Liver (tissue), 9 donors: Measurements from ENCODE around the gene PDZD2. TPM values are rescaled to one million over a fixed set of nuclear protein-coding genes. Genes with fewer than 3 reads are reported as not detected.

Source experiments
- DNase-seq: peaks from one replicate; pipeline ENCODE4 v3.0.0-alpha.2; 2017; ENCODE audit warnings: low spot score
- H3K27ac ChIP-seq, 2 donors: one replicate each; pipeline ENCODE4 v1.7.0; 2013; ENCODE audit warnings: inconsistent platforms in 2 of 2, low read length in 2 of 2, control low read depth in 1 of 2, low read depth in 1 of 2, mild to moderate bottlenecking in 1 of 2
- H3K27me3 ChIP-seq, 4 donors: one replicate each; pipeline versions ENCODE4 v1.6.1 to v1.7.0; 2013; ENCODE audit warnings: low read length in 3 of 4, inconsistent platforms in 1 of 4, mild to moderate bottlenecking in 1 of 4, moderate library complexity in 1 of 4; ENCODE audit not compliant: control insufficient read depth in 4 of 4, insufficient read depth in 4 of 4
- H3K36me3 ChIP-seq, 4 donors: one replicate each; pipeline versions ENCODE4 v1.6.1 to v1.7.0; 2013; ENCODE audit warnings: low read length in 3 of 4, mild to moderate bottlenecking in 3 of 4, low read depth in 1 of 4, moderate library complexity in 1 of 4; ENCODE audit not compliant: control insufficient read depth in 4 of 4, insufficient read depth in 3 of 4
- H3K4me1 ChIP-seq, 4 donors: one replicate each; pipeline versions ENCODE4 v1.6.1 to v1.7.0; 2013; ENCODE audit warnings: low read length in 3 of 4, mild to moderate bottlenecking in 3 of 4, moderate library complexity in 1 of 4; ENCODE audit not compliant: control insufficient read depth in 4 of 4, insufficient read depth in 4 of 4
- H3K4me3 ChIP-seq, 3 donors: one replicate each; pipeline versions ENCODE4 v1.6.1 to v1.7.0; 2013; ENCODE audit warnings: low read length in 3 of 3, control low read depth in 1 of 3, low read depth in 1 of 3, mild to moderate bottlenecking in 1 of 3
- H3K9ac ChIP-seq, 2 donors: one replicate each; pipeline ENCODE4 v1.7.0; 2013; ENCODE audit warnings: low read length in 2 of 2, mild to moderate bottlenecking in 2 of 2, moderate library complexity in 2 of 2, control low read depth in 1 of 2, low read depth in 1 of 2
- H3K9me3 ChIP-seq, 4 donors: one replicate each; pipeline versions ENCODE4 v1.6.1 to v1.7.0; 2013; ENCODE audit warnings: low read length in 3 of 4; ENCODE audit not compliant: control insufficient read depth in 4 of 4
- ATF3 ChIP-seq: IDR thresholded peaks from 2 replicates; pipeline ENCODE4 v1.6.1; 2016; ENCODE audit warnings: antibody characterized with exemption
- CTCF ChIP-seq: fragments of 150-350 bp; IDR thresholded peaks from 2 replicates; pipeline ENCODE4 v1.5.1; 2017; ENCODE audit warnings: improper control_type of control experiment, low read depth, low read length; ENCODE audit not compliant: missing input control
- EGR1 ChIP-seq, 2 donors: IDR thresholded peaks; 2 replicates each; pipeline ENCODE4 v1.6.1; 2016 to 2018; ENCODE audit warnings: antibody characterized with exemption in 2 of 2, low read depth in 2 of 2
- FOXA1 ChIP-seq: IDR thresholded peaks from 2 replicates; pipeline ENCODE4 v1.6.1; 2016; ENCODE audit warnings: antibody characterized with exemption
- FOXA2 ChIP-seq: IDR thresholded peaks from 2 replicates; pipeline ENCODE4 v1.6.1; 2016; ENCODE audit warnings: antibody characterized with exemption
- GABPA ChIP-seq, 2 donors: IDR thresholded peaks in 1 of 2; conservative IDR thresholded peaks in 1 of 2; 2 replicates each; pipeline ENCODE4 v1.6.1; 2016; ENCODE audit warnings: antibody characterized with exemption in 2 of 2, mild to moderate bottlenecking in 1 of 2, moderate library complexity in 1 of 2
- HNF4A ChIP-seq, 2 donors: conservative IDR thresholded peaks; 2 replicates each; pipeline ENCODE4 v1.6.1; 2016; ENCODE audit warnings: antibody characterized with exemption in 2 of 2, mild to moderate bottlenecking in 2 of 2
- HNF4G ChIP-seq: IDR thresholded peaks from 2 replicates; pipeline ENCODE4 v1.6.1; 2016; ENCODE audit warnings: antibody characterized with exemption
- JUND ChIP-seq, 2 donors: IDR thresholded peaks; 2 replicates each; pipeline ENCODE4 v1.6.1; 2016; ENCODE audit warnings: antibody characterized with exemption in 2 of 2
- MAX ChIP-seq: IDR thresholded peaks from 2 replicates; pipeline ENCODE4 v1.6.1; 2016; ENCODE audit warnings: antibody characterized with exemption
- NR2F2 ChIP-seq: IDR thresholded peaks from 2 replicates; pipeline ENCODE4 v1.6.1; 2016; ENCODE audit warnings: antibody characterized with exemption
- RAD21 ChIP-seq, 2 donors: IDR thresholded peaks; 2 replicates each; pipeline ENCODE4 v1.6.1; 2016; ENCODE audit warnings: antibody characterized with exemption in 2 of 2, mild to moderate bottlenecking in 2 of 2
- REST ChIP-seq: IDR thresholded peaks from 2 replicates; pipeline ENCODE4 v1.6.1; 2016; ENCODE audit warnings: antibody characterized with exemption, mild to moderate bottlenecking
- RXRA ChIP-seq, 2 donors: IDR thresholded peaks; 2 replicates each; pipeline ENCODE4 v1.6.1; 2017 to 2018; ENCODE audit warnings: antibody characterized with exemption in 2 of 2, mild to moderate bottlenecking in 1 of 2
- SP1 ChIP-seq: IDR thresholded peaks from 2 replicates; pipeline ENCODE4 v1.6.1; 2018; ENCODE audit warnings: antibody characterized with exemption, mild to moderate bottlenecking
- TAF1 ChIP-seq: conservative IDR thresholded peaks from 2 replicates; pipeline ENCODE4 v1.6.1; 2016; ENCODE audit warnings: antibody characterized with exemption, mild to moderate bottlenecking
- YY1 ChIP-seq: IDR thresholded peaks from 2 replicates; pipeline ENCODE4 v1.6.1; 2016; ENCODE audit warnings: antibody characterized with exemption, mild to moderate bottlenecking
- ZBTB33 ChIP-seq: IDR thresholded peaks from 2 replicates; pipeline ENCODE4 v1.6.1; 2016; ENCODE audit warnings: antibody characterized with exemption
- WGBS: extraction: QIAGEN DNeasy Blood & Tissue Kit; methylation state at CpG from one replicate; pipeline ENCODE4 v1.1.7; 2013; 5-methylcytosine and 5-hydroxymethylcytosine counted together
- polyA plus RNA-seq, 2 donors: library from polyadenylated mRNA; stranded (reverse) in 1 of 2; unstranded in 1 of 2; fragments of 200-250 nt in 1 of 2; fragments of >200 nt in 1 of 2; fragmentation: Nextera tagmentation in 1 of 2; extraction: Ambion mirVana in 1 of 2; gene quantifications; one replicate each; pipeline versions ENCODE4 v1.2.1 to v1.2.3, GENCODE V29; 2013 to 2015
- total RNA-seq, 2 donors: library from RNA; depleted of rRNA; stranded (reverse); fragments of >200 nt; gene quantifications; one replicate each; pipeline ENCODE4 v1.2.3, GENCODE V29; 2014
- donor health status: healthy.
- donor health status: healthy.
- donor health status: healthy.
- donor health status: healthy.
- donor health status: healthy.

The PDZD2 gene
- total and polyA plus RNA-seq, 4 donors = 0.27 to 1.1 (median 0.54) TPM

GRCh38 chr5:31751610-31752009 is 112.7 kb downstream of the PDZD2 start:
- 63% methylated on average over 3 of the region's 3 CpGs for WGBS
- no peak overlapping the region for H3K27ac ChIP-seq
- H3K4me1 ChIP-seq = no peaks in the 10 kb centered on the region
- TF ChIP-seq TAF1 = no peak
- no peak for TF ChIP-seq GABPA (IDR thresholded peaks at IDR 0.05 in 1 of 2, conservative IDR thresholded peaks at IDR 0.05 in 1 of 2)
- TF ChIP-seq REST = no peak
- TF ChIP-seq FOXA2 = no peak
- TF ChIP-seq NR2F2 = no peak
- TF ChIP-seq FOXA1 = no peak
- no peak for TF ChIP-seq HNF4G
- no peak for TF ChIP-seq ATF3
- no peak for TF ChIP-seq RAD21 (IDR thresholded peaks at IDR 0.05)
- TF ChIP-seq SP1 = no peak
- no peak for TF ChIP-seq EGR1 (IDR thresholded peaks at IDR 0.05; ENCODE audit: low read depth in 2 of 2)
- TF ChIP-seq MAX = no peak
- no peak for TF ChIP-seq HNF4A (conservative IDR thresholded peaks at IDR 0.05)
- TF ChIP-seq CTCF = no peak
- TF ChIP-seq YY1 = no peak
- no peak for TF ChIP-seq RXRA (IDR thresholded peaks at IDR 0.05)
- TF ChIP-seq ZBTB33 = no peak
- no peak for TF ChIP-seq JUND (IDR thresholded peaks at IDR 0.05)
- DNase-seq = no peak
- H3K4me3 ChIP-seq = no peak overlapping the region
- H3K9me3 ChIP-seq = no peaks in the 10 kb centered on the region
- H3K27me3 ChIP-seq = no peaks in the 10 kb centered on the region
- H3K36me3 ChIP-seq = no peaks in the 10 kb centered on the region
- H3K9ac ChIP-seq = no peak overlapping the region
